ENCODE results near the gene CERK.
"Not testable (repeated sequence)": the region's sequence is repeated elsewhere in the genome, so short reads cannot be mapped to it uniquely, and the experiment has no call there.

CERK gene

DNA sequence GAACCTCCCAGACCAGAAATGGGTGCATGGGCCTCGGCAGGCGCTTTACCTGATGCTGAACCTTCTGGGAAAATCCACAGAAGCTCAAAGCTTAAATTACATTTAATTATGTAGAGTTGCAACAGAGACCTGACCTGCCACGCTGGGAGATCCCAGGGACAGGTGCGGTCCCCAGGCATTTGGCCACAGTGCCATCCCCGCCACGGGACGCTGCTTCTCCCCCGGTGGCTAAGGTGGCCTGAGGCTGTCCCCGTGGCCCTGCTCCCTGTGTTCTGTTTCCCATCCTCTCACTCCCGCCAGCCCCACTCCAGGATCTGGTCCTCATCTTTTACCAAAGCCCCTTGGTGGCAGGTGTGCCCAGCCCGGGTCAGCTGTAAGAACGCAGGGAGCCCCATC lies 78.3 kb downstream of the CERK start:
- no peak for DNase-seq

DNA sequence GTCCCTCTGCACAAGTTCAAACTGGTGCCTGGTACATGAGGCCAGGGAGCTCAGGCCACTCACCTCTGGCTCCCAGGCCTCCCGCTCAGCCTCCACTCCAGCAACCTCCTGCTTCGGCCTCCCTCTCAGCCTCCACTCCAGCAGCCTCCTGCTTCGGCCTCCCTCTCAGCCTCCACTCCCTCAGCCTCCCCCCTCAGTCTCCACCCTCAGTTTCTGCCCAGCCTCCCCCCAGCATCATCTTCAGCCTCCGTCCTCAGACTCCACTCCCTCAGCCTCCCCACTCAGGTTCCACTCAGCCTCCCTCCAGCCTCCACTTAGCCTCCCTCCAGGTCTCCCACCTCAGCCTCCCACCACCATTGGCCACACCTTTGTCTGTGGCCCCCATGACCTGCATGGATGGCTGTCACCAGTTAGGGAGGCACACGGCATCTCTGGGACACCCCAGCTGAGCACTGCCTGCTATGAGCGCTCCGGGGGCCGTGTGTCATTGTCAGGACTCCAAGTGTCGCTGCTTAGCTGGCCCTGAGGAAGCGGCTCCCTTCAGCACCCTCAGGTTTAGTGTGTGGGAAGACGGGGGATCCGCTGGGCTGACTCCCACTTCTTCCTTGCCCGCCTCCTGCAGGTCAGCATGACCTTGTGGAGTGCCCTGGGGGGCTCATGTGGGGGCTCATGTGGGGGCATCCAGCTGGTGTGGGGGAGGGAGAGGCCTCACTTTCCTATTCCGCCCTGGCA lies 78.8 kb downstream of the CERK start:
- no peak for DNase-seq

DNA sequence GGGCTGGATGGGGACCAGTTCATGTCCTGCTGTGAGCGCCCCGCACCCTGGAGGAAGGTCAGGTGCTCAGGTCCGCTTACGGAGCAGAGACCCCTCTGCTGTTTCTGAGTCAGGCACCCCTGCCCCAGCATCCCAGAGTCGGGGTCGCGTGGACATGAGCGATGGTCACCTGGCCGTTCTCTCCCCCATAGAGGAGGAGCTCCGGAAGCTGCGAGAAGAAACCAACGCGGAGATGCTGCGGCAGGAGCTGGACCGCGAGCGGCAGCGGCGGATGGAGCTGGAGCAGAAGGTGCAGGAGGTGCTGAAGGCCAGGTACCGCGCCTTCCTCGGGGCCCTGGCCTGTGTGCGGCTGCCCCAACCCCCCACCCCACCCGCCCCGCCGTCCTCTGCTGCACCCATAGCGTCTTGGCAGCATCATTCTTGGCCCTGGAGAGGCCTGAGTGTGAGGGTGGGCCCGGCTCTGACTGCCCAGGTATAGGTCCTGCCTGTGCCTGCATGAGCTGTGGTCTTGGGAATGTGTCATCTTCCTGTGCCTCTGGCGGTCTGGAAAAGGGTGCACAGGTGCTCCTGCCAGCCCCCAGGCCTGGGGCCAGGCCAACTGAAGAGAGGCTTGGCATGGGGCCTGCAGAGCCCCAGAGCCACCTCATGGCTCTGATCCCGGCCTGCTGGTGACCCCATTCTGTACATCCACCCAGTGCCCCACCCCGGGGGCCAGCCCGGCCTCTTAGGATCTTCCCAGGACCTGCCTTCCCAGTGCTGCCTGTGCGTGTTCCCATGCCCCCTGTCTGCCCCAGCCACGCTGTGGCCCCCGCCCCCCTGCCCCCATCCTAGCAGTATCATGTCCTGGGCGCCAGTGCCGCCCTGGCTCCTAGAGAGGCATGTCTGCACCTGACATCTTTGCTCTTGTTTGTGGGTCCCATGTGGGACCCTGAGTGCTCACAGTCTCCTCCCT lies 79.8 kb downstream of the CERK start:
- no peak for DNase-seq

DNA sequence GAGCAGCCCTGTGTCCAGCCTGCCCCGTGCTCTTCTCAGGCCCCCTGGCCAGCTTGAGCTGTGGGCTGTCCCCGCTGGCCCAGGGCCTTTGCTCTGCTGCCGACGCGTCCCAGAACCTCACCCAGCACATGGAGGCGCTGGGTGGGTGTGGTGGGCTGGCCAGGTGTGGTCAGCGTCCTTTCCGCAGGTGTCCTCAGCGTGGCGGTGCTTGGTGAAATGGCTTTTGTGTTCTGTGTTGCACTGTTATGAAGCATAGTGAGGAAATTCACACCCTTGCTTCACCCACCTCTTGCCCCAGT lies 80.4 kb downstream of the CERK start:
- no peak for DNase-seq

DNA sequence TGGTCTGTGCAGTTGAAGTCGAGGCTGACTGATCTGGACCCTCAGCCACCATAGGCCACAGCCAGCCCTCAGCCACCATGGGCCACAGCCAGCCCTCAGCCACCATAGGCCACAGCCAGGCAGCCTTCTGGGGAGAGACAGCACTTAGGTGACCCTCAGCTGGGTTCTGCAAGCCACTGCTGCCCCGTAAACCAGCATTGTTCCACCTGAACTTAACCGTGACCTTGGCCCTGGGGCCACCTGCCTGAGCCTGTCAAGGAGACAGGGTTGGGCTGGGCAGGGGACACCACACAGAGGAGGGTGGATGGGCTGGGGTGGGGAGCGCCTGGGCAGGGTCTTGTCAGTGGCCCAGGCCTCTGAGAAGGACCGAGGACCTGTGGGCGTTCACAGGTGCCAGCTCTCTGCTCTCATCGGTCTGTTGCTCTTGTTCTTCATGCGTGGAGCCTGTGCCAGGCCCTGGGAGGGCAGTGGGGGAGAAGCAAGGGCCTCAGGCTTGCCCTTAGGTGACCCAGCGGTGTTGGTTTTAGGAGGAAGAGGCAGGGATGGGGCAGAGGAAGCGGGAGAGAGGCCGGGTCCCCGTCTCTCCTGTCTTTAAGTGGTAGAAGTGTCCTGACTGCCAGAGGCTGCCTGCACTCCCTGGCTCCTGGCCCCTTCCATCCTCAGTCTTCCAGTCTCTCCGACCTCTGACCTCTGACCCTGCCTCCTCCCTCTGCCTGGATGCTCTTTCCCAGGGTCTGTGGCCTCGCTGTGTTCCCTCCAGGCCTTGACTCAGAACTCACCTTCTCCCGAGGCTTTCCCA lies 81.0 kb downstream of the CERK start:
- DNase-seq, result no peak

DNA sequence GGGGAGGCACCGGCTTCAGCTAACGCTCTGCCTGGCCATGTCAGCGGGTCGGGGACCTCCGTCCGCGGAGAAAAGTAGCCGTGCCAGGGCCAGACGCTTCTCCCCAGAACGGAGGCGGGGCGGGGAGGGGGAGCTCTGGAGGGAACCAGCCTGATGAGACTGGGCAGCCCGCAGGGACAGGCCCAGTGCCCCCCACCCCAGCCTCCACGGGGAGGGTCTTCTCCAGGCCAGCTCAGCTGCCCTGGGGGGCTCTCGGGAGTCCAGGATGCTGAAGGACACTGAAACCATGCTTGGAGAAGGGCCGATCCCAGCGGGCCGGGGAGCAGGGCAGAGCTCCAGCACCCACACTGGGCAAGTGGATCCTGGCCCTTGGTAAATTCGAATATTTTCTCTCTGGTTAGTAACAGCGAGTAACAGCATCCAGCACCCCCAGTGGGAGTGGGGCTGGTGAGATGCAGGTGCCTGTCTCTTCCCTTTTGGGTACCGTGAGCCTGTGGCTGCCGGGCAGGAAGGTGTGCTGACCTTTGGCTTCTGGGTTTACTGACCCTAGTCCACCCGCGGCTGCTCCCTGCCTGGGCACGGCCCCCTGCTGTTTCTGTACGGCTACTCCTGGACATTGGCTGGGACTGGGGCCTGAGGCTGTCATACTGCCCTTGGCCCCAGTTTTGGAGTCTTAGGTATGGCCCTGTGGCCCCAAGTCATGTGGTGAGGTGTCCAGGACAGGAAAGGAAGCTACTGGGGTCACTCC lies 82.0 kb downstream of the CERK start:
- DNase-seq, result no peak

DNA sequence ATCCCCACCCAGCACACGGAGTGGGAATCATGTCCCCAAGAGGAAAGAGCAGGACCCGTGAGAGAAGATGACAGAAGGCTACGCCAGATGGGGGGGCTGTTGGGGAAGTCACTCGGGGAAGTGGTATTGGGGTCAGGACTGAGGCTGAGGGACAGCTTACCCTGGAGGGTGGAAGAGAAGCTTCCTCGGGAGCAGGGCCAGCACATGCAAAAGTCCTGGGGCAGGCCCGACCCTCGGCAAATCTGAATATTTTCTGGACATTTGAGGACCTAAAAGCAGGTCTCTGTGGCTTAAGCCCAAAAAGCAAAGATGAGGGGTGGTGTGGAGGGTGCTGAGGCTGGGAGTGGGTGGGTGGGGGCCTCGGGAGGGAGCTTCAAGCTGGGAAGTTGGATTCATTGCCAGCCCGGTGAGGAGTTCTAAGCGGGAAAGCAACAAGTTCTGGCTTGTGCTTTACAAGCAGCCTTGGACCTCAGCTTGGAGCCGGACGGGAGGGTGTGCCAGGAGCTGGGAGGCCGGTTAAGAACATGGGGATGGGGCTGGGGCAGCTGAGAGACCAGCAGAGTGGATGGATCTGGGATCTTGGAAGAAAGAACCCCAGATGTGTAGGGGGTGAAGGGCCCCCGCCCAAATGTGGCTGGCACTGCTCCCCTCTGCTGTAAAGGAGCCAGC lies 83.0 kb downstream of the CERK start:
- DNase-seq, result no peak

DNA sequence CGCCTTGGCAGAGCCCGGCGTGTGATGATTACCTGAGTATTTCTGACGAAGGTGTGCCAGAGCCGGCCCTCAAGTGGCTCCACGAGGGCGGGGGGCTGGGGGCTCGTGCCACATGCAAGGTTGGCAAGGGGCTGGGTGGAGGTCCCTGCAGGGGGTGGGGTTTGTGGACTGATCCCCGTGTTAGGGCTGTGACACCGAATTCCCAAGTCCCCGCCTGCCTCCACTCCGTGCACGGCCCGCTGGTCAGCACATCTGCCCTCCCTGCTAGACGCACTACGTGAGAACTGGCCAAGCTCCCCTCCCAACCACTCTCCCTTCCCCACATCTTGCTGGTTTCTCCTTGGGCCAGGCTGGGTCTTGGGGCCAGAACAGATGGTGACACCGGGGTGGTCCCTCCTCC lies 83.6 kb downstream of the CERK start:
- DNase-seq, result no peak

DNA sequence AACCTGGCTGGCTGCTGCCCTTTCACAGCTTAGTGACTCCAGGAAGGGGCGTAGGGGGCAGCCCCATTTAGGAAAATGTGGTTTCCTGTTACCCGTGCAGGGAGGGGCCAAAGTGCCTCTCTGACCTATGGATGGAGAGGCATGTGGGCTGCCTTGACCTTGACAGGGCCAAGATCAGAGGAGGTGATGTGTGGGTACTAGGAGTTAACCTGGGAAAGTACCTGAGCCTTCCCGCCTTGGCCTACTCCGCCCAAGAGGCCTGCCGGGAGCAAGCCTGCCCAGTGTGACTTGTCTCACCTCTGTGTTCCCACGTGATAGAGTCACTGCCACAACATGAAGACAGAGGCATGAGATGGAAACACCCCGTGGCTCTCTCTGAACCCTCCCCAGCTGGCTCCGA lies 84.5 kb downstream of the CERK start:
- no peak for DNase-seq

DNA sequence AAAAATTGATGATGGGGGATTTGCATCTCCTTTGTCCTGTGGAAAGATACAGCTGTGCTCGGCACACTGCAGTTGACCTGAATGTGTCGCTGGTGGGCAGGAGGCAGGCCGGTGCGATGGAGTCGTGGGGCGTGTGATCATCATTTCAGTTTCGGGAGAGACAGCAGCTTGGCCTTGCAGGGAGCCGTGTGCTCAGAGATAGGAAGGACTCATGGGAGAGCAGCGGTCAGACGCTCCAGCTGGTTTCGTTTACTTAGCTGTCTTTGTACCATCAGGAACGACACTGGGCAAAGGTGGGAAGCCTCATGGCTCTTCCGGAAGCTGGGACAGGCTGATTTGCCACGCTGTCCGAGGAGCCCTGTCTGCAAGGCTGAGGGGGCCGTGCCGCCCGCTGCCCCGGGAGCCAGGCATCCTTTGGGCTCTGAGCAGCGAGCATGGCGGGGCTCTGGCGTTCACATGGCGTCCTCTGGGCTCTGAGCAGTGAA lies 85.2 kb downstream of the CERK start:
- no peak for DNase-seq

DNA sequence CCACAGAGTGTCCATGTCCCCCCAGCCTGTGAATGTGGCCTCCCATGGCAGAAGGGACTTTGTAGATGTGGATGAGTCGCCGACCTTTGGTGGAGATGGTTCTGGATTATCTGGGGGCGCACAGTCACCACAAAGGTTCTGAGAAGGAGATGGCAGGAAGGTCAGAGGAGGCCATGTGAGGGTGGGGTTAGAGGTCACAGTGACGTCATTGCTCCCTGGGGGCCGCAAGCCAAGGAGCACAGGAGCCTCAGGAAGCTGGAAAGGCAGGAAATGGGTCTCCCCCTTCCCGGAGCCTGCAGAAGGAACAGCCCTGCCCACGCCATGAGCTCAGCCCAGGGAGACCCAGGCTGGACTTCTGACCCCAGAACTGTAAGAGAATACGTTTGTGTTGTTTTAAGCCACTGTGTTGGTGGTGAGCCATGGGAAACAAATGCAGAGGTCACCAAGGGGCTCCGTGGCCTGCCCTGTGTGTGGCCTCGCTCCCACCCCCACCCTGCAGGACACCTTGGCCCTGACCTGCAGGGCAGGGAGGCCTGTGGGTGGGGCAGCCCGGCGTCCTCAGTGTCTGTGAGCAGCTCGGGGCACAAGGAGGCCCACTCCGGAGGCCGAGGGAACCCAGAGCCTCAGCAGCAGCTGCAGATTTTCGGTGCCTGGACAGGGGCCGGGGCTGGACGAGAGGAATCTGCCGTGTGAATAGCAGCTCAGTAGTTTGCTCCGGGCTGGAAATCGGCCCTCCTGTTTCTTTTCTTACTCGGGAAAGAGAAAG lies 85.8 kb downstream of the CERK start:
- DNase-seq, result no peak

DNA sequence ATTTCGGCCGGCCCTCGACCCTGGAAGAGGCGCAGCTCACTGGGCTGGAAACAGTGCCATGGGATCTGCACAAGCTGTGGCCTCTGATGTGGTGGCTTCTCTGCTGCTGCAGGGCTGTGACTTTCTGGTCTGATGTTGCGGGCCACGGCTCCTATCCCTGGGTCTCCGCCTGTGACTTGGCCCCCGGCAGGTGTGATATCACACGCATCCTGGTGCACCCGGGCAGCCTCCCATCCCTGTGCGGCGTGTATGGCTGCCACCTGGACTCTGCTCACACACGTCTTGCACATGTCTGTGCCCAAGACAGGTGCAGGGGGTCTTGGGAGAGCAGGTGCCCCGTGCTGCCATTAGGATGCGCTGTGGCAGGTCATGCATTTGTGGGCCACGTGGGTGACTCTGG lies 86.7 kb downstream of the CERK start:
- DNase-seq, result no peak

DNA sequence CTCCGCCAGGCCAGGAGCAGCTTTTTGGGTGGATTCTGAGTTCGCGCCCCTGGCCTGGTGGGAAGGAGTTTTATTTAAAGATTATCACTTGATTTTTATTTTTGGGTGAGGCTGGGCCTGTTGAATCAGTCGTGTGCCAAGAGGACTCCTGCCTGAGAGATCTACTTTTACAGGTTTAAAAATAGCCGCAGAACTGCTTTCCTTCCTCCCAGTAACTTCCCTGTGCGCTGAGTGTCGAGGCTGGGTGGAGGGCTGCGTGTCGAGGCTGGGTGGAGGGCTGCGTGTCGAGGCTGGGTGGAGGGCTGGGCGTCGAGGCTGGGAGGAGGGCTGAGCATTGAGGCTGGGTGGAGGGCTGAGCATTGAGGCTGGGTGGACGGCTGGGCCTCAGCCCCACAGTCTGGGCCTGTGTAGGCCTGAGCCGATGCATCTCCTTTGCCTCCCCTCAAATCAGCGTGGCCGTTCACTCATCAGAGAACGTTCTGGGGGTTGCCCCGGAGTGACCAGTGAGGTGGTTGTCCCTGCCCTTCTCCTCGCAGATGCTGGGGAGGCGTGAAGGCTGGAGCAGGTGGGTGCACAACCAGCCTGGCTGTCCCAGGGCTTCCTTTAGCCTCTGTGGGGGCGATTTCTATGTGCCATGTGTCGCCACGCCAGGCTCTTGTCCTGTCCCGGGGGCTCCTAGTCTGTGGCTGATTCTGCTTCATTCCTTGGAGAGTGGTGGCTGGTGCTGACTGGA lies 87.8 kb downstream of the CERK start:
- DNase-seq, result no peak

DNA sequence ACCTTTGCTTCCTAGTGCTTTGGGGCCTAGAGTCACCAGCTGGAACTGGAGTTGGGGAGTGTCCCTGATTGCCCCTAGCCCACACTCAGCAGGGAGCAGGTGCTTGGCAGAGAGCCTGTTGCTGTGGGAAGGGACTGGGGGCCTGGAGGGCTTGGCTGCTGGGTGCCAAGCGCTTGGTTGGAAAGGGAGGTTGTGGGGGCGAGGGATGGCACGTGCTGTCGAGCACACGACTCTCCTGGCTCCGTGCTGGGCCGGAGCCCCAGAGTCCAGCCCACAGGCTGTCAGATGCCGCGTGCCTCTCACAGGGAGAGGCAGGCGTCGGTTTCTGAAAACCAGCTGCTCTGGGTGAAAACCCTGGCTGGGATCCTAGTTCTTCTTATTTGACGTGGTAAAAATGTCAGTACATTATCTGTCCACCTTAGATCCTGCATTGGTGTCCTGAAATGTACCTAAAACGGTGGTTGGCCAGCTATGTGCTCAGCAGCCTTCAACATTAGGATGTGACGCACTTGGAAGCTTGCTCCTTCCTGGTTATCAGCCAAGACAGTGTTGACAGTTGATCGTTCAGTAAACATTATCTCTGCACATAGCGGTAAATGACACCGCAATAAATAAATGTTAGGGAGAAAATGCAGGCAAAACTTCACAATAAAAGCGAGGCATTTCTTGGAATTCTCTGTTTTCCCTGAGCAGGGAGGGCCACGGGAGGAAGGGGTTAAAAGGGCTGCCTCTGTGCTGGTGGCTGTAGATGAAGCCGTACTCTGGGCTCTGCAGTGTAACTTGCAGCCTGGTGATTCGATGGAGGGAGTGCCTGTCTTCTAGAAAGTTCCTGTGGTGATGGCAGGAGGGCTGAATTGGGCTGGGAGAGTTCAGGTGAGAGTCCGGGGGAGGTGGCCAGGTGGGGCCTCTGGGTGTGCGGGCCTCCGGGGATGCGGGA lies 88.6 kb downstream of the CERK start:
- no peak for DNase-seq

DNA sequence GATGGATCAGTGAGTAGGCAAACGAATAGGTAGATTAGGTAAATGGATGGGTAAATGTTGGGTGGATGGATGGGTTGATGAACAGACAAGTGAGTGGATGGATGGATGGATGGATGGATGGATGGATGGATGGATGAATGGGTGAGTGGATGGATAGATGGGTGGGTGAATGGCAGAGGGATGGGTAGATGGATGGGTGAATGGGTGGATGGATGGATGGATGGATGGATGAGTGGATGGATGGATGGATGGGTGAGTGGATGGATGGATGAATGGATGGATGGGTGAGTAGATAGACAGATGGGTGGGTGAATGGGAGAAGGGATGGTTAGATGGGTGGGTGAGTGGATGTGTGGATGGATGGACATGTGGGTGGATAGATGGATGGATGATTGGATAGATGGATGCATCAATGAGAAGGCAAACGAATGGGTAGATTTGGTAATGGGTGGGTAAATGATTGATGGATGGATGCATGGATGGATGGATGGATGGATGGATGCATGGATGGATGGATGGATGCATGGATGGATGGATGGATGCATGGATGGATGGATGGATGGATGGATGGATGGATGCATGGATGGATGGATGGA lies 89.7 kb downstream of the CERK start:
- not testable (repeated sequence) for DNase-seq

DNA sequence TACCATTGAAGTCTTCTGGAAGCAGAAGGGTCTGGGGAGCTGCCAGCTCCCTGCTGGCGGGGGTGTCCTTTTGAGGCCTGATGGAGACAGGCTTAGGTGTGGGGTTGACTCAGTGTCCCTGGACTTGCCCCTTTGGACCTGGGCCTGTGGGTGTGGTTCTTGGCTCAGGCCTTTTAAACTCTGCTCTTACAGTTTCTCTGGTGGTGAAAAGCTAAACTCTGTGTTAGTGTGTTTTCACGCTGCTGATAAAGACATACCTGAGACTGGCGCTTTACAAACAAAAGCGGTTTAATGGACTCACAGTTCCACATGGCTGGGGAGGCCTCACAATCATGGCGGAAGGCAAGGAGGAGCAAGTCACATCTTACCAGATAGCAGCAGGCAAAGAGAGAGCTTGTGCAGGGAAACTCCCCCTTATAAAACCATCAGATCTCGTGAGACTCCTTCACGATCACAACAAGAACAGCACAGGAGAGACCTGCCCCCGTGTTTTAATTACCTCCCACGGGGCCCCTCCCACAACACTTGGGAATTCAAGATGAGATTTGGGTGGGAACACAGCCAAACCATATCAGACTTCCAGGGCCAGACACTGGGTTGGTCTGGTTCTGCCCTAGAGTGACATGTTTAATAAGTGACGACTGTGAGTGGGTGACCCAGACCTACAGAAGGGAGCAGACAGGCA lies 91.4 kb downstream of the CERK start:
- no peak for DNase-seq

DNA sequence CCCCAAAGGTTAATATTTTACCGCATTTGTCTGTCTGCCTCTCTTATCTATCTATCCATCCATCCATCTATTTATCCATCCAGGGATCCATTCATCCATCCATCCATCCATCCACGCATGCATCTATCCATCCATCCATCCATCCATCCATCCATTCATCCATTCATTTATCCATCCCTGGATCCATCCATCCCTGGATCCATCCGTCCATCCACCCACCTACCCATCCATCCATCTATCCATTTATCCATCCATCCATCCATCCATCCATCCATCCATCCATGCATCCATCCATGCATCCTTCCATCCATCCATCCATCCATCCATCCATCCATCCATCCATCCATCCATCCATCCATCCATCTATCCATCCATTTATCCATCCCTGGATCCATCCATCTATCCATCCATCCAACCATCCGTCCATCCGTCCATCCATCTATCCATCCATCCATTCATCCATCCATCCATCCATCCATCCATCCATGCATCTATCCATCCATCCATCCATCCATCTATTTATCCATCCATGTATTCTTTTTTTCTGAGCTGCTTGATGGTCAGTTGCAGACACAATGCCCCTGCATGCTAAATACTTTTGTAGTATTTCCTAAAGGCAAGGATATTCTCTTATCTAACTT lies 95.1 kb downstream of the CERK start:
- DNase-seq, result not testable (repeated sequence)

DNA sequence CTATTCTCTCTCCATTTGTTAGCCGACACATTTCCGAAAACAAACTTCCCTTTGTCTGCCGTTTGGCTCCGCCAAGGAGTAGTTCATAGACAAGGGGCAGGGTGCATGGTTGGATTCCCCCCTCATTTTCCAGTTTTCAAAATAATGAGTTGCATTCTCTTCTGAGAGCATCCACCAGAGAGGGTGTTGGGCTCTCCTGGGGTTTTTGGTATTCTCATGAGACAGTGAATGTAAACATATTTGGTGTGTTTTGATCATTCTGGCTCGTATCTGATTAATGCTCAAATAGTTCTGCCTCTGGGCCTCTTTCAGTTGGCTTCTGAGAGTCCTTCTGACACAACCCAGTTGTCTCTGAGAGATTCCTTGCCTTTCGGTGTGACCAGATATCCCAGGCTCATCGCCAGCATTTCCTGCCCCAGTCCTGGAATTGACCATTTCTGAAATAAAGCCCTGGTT lies 96.2 kb downstream of the CERK start:
- no peak for DNase-seq

All from NCI-H187 (cell line).